Thyroid gland (tissue), 4 donors: ENCODE results near the gene BCKDHA. TPM values are rescaled to one million over a fixed set of nuclear protein-coding genes. Genes with fewer than 3 reads are reported as not detected.

ENCODE experiments used
- DNase-seq, 2 donors: peaks; one replicate each; pipeline ENCODE4 v3.0.0-alpha.2; 2019
- H3K27ac ChIP-seq, 3 donors: fragments of 200-600 bp; sonication (generic); 1 replicate in 2 of 3; 2 replicates in 1 of 3; pipeline ENCODE4 v1.5.1; 2016 to 2019; ENCODE audit warnings: mild to moderate bottlenecking in 1 of 3, moderate library complexity in 1 of 3
- H3K27me3 ChIP-seq: fragments of 200-600 bp; sonication (generic); one replicate; pipeline ENCODE4 v1.5.1; 2019
- H3K36me3 ChIP-seq, 2 donors: fragments of 200-600 bp; sonication (generic); one replicate each; pipeline ENCODE4 v1.5.1; 2016 to 2019
- H3K4me1 ChIP-seq, 2 donors: fragments of 200-600 bp; sonication (generic); one replicate each; pipeline ENCODE4 v1.5.1; 2017 to 2019
- H3K4me3 ChIP-seq, 3 donors: fragments of 200-600 bp; sonication (generic); replicated peaks in 1 of 3; 1 replicate in 2 of 3; 2 replicates in 1 of 3; pipeline ENCODE4 v1.5.1; 2016; ENCODE audit warnings: mild to moderate bottlenecking in 1 of 3
- H3K9me3 ChIP-seq: fragments of 200-600 bp; sonication (generic); one replicate; pipeline ENCODE4 v1.5.1; 2017
- CTCF ChIP-seq, 6 experiments: fragments of 200-600 bp in 3 of 6; fragments of 450-650 bp in 3 of 6; sonication (generic) in 3 of 6; IDR thresholded peaks; one replicate each; pipeline ENCODE4 v1.5.1; 2016 to 2019; ENCODE audit warnings: antibody characterized with exemption in 6 of 6, mild to moderate bottlenecking in 2 of 6, inconsistent platforms in 1 of 6, moderate library complexity in 1 of 6
- POLR2A ChIP-seq, 2 donors: fragments of 450-650 bp; IDR thresholded peaks; one replicate each; pipeline ENCODE4 v1.6.1; 2017; ENCODE audit warnings: antibody characterized with exemption in 2 of 2, mild to moderate bottlenecking in 2 of 2, moderate library complexity in 1 of 2
- WGBS, 2 donors: methylation state at CpG; one replicate each; pipeline ENCODE4 v1.1.5; 2017; 5-methylcytosine and 5-hydroxymethylcytosine counted together
- intact Hi-C: fragments of 100-400 bp; cut with DNase I; formaldehyde crosslinking; loops from one replicate; pipeline ENCODE4 v1.15.1; 2023
- total RNA-seq, 4 donors: library from RNA; depleted of rRNA; stranded (reverse); fragments of >200 nt; gene quantifications; one replicate each; pipeline ENCODE4 v1.2.3, GENCODE V29; 2016

BCKDHA gene
- total RNA-seq, 4 donors from 2014 or later: 57.4 to 90.9 (median 85.6) TPM

DNA sequence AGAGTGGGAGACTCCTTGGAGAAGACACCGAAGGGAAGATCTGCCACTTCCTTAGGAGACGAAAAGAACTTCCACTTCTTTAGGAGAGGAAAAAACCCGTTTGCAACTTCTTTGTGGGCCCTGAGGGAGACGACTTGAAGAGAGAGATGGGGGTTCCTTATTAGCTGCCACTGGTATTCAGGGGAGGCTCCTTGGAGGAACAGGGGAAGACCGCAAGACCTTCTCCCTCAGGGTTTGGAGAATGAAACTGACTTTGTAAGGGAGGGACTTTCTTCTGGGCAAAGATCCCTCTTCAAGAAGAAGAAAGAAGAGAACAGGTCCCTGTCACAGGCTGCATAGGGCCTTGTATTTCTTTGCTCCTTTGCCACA is 416 bp downstream of the BCKDHA start:
- no peak for DNase-seq
- Histone ChIP-seq H3K4me1 (peaks cover 21 to 23% of the 10 kb centered on the region in 2 donors), H3K9me3 (no peaks in the 10 kb centered on the region), H3K27ac (peak overlapping the region; percentile 82 to 90 (median 88)), H3K4me3 (peak overlapping the region; percentile 49 to 88 (median 64)), H3K27me3 (no peaks in the 10 kb centered on the region), H3K36me3 (no peaks in the 10 kb centered on the region)
- intact Hi-C loops: no loop called here
- WGBS, 2 donors: 0% methylated on average over 5 of the region's 5 CpGs
- TF ChIP-seq POLR2A (IDR thresholded peaks at IDR 0.05): no peak
- no peak for TF ChIP-seq CTCF (IDR thresholded peaks at IDR 0.05)

DNA sequence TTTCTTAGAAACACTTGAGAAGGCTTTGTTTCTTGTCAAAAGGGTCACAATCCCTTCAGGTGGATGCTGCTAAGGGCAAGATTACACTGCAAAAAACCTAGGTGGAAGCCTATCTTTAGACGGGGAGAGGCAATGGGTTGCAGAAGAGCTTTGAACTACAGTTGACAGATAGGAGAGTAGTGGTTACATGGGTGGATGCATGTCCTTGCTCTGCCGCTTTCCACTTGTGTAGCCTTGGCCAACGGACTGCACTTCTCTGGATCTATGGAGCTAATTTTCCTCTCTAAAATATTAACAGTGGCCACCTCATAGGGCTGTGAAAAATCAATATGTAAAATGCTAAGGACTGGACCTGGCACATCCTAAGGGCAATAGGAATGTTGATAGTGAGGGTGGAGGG is 980 bp downstream of the BCKDHA start:
- Histone ChIP-seq H3K36me3 (no peaks in the 10 kb centered on the region), H3K4me1 (peaks cover 26 to 28% of the 10 kb centered on the region in 2 donors), H3K27ac (no peak overlapping the region), H3K9me3 (no peaks in the 10 kb centered on the region), H3K4me3 (peak overlapping the region in 2 of 3 donors; percentile 64 to 88), H3K27me3 (no peaks in the 10 kb centered on the region)
- TF ChIP-seq POLR2A (IDR thresholded peaks at IDR 0.05) (no peak), CTCF (IDR thresholded peaks at IDR 0.05) (no peak)
- no peak for DNase-seq
- whole genome bisulfite sequencing, 2 donors: 25 to 34% methylated on average over 3 of the region's 3 CpGs
- intact Hi-C loops: no loop called here

DNA sequence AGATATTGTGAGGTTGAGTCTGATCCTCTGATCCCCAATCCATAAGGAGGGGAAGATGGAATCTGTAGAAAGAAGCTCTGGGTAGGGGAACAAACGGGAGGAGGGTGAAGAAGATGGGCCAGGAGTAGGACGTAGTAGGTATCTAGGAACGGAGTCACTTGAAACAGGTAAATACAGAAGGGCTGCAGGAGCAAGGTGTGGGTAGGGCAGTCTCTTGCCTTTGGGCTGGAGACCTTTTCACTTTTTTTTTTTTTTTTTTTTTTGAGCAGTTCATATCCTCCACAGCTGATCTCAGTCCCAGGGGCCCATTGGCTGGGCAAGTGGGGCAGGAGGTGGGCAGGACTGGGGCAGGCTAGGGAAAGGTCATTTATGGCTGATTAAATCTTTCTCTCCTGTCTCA is 1.5 kb downstream of the BCKDHA start:
- no peak overlapping the region for H3K27ac ChIP-seq
- intact Hi-C loops: no loop called here
- no peaks in the 10 kb centered on the region for H3K36me3 ChIP-seq
- H3K4me3 ChIP-seq: no peak overlapping the region
- TF ChIP-seq CTCF (IDR thresholded peaks at IDR 0.05): no peak
- H3K9me3 ChIP-seq: no peaks in the 10 kb centered on the region
- WGBS, 2 donors: 83 to 84% methylated on average over 3 of the region's 3 CpGs
- H3K27me3 ChIP-seq: no peaks in the 10 kb centered on the region
- peaks cover 27 to 33% of the 10 kb centered on the region in 2 donors for H3K4me1 ChIP-seq
- DNase-seq: no peak

DNA sequence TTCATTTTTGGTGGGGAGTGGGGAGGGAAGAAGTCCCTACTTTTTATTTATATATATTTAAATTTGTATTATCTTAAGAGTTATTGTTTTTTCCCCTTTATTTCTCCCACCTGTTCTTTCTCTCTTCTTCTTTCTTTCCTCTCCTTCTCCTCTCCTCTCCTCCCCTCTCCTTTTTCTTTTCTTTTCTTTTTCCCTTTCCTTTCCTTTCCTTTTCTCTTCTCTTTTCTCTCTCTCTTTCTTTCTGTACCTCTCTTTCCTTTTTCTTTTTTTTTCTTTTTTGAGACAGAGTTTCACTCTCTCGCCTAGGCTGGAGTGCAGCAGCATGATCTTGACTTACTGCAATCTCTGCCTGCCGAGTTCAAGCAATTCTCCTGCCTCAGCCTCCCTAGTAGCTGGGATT is 1.9 kb downstream of the BCKDHA start:
- WGBS, 2 donors: 91 to 93% methylated on average over 2 of the region's 2 CpGs
- TF ChIP-seq CTCF (IDR thresholded peaks at IDR 0.05) (no peak), POLR2A (IDR thresholded peaks at IDR 0.05) (no peak)
- H3K9me3 ChIP-seq: no peaks in the 10 kb centered on the region
- no peaks in the 10 kb centered on the region for H3K27me3 ChIP-seq
- intact Hi-C loops: no loop called here
- no peak overlapping the region for H3K4me3 ChIP-seq
- peaks cover 27 to 38% of the 10 kb centered on the region in 2 donors for H3K4me1 ChIP-seq
- DNase-seq: no peak
- no peak overlapping the region for H3K27ac ChIP-seq
- H3K36me3 ChIP-seq: no peaks in the 10 kb centered on the region

DNA sequence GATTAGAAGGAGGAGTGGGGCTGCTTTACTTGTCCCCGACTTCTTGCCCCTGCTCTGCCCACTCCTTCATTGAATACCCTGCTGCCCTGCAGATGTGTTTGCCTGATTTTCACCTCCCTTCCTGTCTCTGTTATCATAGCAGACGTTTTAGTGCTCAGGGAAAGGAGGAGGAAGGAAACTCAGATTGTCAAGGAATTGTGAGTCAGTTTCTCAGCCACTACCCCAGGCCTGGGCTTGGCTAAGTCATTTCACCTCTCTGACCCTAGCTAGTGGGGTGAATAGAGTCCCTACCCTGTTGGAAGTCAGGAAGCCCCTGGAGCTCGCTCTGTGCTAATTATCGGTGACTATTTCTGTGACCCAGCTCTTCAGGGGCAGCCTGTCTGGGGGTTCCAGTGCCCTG is 3.9 kb downstream of the BCKDHA start:
- Histone ChIP-seq H3K4me1 (peaks cover 26 to 52% of the 10 kb centered on the region in 2 donors), H3K27me3 (no peaks in the 10 kb centered on the region), H3K9me3 (no peaks in the 10 kb centered on the region), H3K4me3 (no peak overlapping the region), H3K27ac (no peak overlapping the region), H3K36me3 (no peaks in the 10 kb centered on the region)
- intact Hi-C loops: no loop called here
- 69 to 74% methylated on average over 4 of the region's 4 CpGs for WGBS, 2 donors
- TF ChIP-seq CTCF (IDR thresholded peaks at IDR 0.05) (no peak), POLR2A (IDR thresholded peaks at IDR 0.05) (no peak)
- no peak for DNase-seq
